Neural crest cell (in vitro differentiated cells): ENCODE results near the gene SLC13A3. TPM values are rescaled to one million over a fixed set of nuclear protein-coding genes. Genes with fewer than 3 reads are reported as not detected.

ENCODE experiments used
- DNase-seq: peaks from one replicate; pipeline ENCODE4 v3.0.0; 2021; ENCODE audit warnings: low read depth, mixed read lengths, low spot score
- H3K27ac Mint-ChIP-seq: one replicate; pipeline ENCODE4 v1.8.0; 2021; ENCODE audit warnings: mild to moderate bottlenecking, mixed read lengths; ENCODE audit not compliant: unreplicated experiment
- H3K27me3 Mint-ChIP-seq: 2 replicates; pipeline ENCODE4 v1.8.0; 2021; ENCODE audit warnings: low read depth, mild to moderate bottlenecking, mixed read lengths
- H3K36me3 Mint-ChIP-seq: 2 replicates; pipeline ENCODE4 v1.8.0; 2021; ENCODE audit warnings: low read depth, mild to moderate bottlenecking, mixed read lengths
- H3K4me1 Mint-ChIP-seq: 2 replicates; pipeline ENCODE4 v1.8.0; 2021; ENCODE audit warnings: mixed read lengths
- H3K4me3 Mint-ChIP-seq: one replicate; pipeline ENCODE4 v1.8.0; 2021; ENCODE audit warnings: mild to moderate bottlenecking, mixed read lengths
- H3K9me3 Mint-ChIP-seq: 2 replicates; pipeline ENCODE4 v1.8.0; 2021; ENCODE audit warnings: mixed read lengths
- total RNA-seq: library from RNA; stranded (reverse); gene quantifications from 2 replicates; pipeline ENCODE4 v1.2.1, GENCODE V29; 2021
- TF ChIP-seq, protein P1 (sequence below): fragments of 200-600 bp; sonication (generic); conservative IDR thresholded peaks from 2 replicates; pipeline ENCODE4 v1.5.0; 2021; ENCODE audit warnings: antibody characterized with exemption, mild to moderate bottlenecking

Gene SLC13A3
- total RNA-seq, 1 donor from 2014 or later, result 6.7 TPM

DNA sequence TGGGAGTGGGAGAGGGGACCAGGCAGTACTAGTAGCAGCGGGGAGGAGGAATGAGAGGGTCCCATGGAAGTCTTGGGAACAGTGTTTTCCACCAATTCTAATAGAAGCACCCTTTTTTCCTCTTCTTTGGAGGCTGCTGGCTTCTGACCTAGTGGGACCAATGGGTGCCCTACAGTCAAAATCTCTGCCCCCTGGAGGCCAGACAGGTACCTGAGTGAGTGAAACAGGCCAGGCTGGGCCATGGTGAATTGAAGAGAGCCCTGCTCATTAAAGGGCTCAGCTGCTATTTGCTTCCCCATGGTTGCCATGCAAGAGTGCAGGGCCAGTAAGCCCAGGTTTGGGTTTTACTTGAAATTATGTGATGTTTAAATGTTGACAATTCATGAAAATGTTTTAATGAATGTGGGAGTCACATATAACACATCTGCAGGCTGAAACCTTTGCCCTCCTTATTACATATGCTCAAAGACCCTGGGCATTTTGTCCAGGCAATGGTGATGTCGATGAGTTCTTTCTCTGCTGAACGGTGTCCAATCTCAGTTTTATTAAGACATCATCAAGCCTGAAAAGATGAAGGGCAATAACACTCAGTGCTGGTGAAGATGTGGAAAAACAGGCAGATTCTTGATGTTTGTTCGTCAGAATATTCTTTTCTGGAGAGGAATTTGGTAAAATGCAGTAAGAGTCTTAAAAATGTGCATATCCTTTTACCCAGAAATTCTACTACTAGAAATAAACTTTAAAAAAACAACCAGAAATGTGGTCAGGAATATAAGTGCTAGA, 58.5 kb downstream of the SLC13A3 start:
- H3K36me3 Mint-ChIP-seq, result peaks cover 10% of the 10 kb centered on the region
- H3K4me1 Mint-ChIP-seq, result no peaks in the 10 kb centered on the region
- no peaks in the 10 kb centered on the region for H3K27me3 Mint-ChIP-seq
- H3K9me3 Mint-ChIP-seq, result peaks cover 4% of the 10 kb centered on the region
- TF ChIP-seq, protein P1, sequence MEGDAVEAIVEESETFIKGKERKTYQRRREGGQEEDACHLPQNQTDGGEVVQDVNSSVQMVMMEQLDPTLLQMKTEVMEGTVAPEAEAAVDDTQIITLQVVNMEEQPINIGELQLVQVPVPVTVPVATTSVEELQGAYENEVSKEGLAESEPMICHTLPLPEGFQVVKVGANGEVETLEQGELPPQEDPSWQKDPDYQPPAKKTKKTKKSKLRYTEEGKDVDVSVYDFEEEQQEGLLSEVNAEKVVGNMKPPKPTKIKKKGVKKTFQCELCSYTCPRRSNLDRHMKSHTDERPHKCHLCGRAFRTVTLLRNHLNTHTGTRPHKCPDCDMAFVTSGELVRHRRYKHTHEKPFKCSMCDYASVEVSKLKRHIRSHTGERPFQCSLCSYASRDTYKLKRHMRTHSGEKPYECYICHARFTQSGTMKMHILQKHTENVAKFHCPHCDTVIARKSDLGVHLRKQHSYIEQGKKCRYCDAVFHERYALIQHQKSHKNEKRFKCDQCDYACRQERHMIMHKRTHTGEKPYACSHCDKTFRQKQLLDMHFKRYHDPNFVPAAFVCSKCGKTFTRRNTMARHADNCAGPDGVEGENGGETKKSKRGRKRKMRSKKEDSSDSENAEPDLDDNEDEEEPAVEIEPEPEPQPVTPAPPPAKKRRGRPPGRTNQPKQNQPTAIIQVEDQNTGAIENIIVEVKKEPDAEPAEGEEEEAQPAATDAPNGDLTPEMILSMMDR, result no peak
- no peak overlapping the region for H3K27ac Mint-ChIP-seq
- no peak for DNase-seq
- H3K4me3 Mint-ChIP-seq, result no peak overlapping the region

DNA sequence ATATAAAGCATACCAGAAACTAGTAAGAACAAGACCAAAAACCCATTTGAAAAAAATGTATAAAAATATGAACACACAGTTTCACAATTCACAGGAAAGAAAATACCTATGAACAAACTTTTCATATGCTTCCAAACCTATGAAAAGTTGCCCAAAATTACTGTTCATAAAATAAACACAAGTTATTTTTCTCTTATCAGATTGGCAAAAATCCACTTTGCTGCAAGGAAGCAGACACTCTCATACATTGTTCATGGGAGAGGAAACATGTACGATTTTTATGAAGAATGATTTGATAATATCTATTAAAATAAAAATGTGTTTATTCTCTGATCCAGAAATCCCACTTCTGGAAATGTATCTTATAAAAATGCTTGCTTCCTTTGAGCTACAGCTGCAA, 60.8 kb downstream of the SLC13A3 start:
- peaks cover 4% of the 10 kb centered on the region for H3K9me3 Mint-ChIP-seq
- H3K4me3 Mint-ChIP-seq, result no peak overlapping the region
- H3K27ac Mint-ChIP-seq, result no peak overlapping the region
- H3K36me3 Mint-ChIP-seq, result peaks cover 10% of the 10 kb centered on the region
- DNase-seq, result no peak
- TF ChIP-seq, protein P1, result no peak
- no peaks in the 10 kb centered on the region for H3K27me3 Mint-ChIP-seq
- H3K4me1 Mint-ChIP-seq, result no peaks in the 10 kb centered on the region

DNA sequence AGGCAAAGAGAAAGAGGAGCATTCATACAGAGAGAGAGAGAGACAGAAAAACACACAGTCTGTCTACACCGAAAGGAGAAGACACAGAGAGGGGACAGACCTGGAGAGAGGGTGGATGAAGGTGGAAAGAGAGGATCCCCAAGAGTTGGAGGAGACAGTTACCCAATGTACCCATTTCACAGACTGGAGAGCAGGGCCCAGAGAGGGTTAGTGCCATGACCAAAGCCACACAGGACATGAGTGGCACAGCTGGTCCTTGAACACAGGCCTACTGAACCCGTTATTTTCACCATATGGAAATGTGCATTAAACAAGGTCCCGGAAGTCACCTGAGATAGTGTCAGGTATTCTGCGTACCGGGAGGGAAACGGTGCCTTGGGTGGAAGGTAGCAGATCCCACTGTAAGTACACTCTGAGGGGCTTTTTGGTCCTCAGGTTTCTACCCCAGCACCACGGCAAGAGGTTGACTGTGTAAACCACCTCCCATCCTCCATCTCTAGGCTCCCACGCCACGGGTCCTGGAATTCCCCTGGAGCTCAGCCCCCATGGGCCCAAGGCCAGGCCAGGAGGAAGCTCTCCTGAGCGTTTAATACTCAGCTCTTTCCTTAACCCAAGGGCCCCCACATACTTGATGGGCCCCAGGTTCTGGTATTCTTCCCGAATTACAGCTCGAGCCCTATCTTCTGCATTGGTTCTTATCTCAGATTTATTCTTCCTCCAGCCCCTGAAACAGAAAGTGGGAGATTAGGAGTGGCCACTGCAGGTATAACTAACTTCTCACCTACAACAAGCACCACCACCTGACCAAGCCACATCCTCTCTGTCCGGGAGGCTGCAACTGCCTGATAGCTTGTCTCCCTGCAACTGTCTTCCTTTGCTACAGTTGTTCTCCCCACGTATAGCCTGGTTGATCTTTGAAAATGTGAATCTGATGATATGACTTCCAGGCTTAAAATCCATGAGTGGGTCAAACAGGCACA, 62.4 kb downstream of the SLC13A3 start:
- peaks cover 4% of the 10 kb centered on the region for H3K9me3 Mint-ChIP-seq
- no peak overlapping the region for H3K4me3 Mint-ChIP-seq
- H3K36me3 Mint-ChIP-seq, result peaks cover 10% of the 10 kb centered on the region
- no peak for DNase-seq
- H3K4me1 Mint-ChIP-seq, result peaks cover 2% of the 10 kb centered on the region
- TF ChIP-seq, protein P1, result no peak
- no peak overlapping the region for H3K27ac Mint-ChIP-seq
- no peaks in the 10 kb centered on the region for H3K27me3 Mint-ChIP-seq

DNA sequence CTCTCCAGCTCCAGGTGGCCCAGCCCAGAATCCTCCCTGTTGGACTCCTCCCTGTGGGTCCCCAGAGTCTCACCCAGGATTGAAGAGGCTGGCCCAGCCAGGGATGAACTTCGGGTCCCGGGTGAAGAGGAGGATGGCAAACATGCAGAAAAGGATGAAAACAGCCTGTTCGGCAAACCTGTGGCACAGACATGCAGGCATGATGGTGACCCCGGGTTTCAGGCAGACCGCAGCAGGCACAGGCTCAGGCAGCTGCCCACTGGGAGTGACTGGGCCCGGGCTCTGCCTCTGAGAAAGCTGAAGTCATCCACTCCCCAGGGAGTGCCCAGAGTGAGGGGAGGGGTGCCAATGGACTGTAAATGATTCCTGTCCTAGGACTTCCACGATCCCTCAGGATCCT, 63.3 kb downstream of the SLC13A3 start:
- Mint-ChIP-seq H3K27me3 (no peaks in the 10 kb centered on the region), H3K27ac (no peak overlapping the region), H3K4me1 (peaks cover 8% of the 10 kb centered on the region), H3K4me3 (no peak overlapping the region), H3K9me3 (peaks cover 2% of the 10 kb centered on the region), H3K36me3 (peaks cover 8% of the 10 kb centered on the region)
- TF ChIP-seq, protein P1, result no peak
- DNase-seq, result no peak

DNA sequence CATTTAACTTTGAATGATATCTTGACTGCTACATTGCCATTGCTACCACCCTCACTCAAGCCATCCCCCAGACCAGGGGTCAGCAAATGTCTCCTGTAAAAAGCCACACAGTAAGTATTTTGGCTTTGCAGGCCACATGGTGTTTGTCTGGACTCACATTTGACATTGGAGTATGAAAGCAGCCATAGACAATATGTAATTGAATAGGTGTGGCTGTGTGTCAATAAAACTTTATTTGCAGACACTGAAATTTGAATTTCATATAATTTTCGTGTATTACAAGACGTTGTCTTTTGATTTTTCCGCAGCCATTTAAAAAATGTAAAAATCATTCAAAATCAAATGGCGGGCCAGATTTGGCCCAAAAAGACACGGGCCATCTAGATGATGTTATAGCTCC, 64.5 kb downstream of the SLC13A3 start:
- Mint-ChIP-seq H3K36me3 (no peaks in the 10 kb centered on the region), H3K27me3 (no peaks in the 10 kb centered on the region), H3K27ac (no peak overlapping the region), H3K4me3 (no peak overlapping the region), H3K9me3 (no peaks in the 10 kb centered on the region), H3K4me1 (peaks cover 8% of the 10 kb centered on the region)
- TF ChIP-seq, protein P1, result no peak
- DNase-seq, result no peak
